Lung (tissue), 12 donors: ENCODE results near the gene GIPC2. TPM values are rescaled to one million over a fixed set of nuclear protein-coding genes. Genes with fewer than 3 reads are reported as not detected.

ENCODE experiments used
- ATAC-seq: fragments of 200-7000 bp; cut with Tn5 transposase; one replicate; pipeline ENCODE4 v1.9.1; 2020; ENCODE audit warnings: moderate number of reproducible peaks; ENCODE audit not compliant: insufficient read depth, low FRiP score
- DNase-seq, 3 donors: peaks; one replicate each; pipeline ENCODE4 v3.0.0-alpha.2; 2013 to 2017
- H3K27ac ChIP-seq, 2 donors: one replicate each; pipeline ENCODE4 v1.5.1; 2013; ENCODE audit warnings: mild to moderate bottlenecking in 2 of 2, moderate library complexity in 2 of 2, control low read depth in 1 of 2, inconsistent platforms in 1 of 2, low read depth in 1 of 2, low read length in 1 of 2
- H3K27me3 ChIP-seq, 3 donors: one replicate each; pipeline ENCODE4 v1.5.1; 2013; ENCODE audit warnings: low read length in 2 of 3; ENCODE audit not compliant: control insufficient read depth in 3 of 3, insufficient read depth in 3 of 3
- H3K36me3 ChIP-seq, 4 donors: one replicate each; pipeline ENCODE4 v1.5.1; 2013; ENCODE audit warnings: low read length in 4 of 4, mild to moderate bottlenecking in 1 of 4, moderate library complexity in 1 of 4; ENCODE audit not compliant: control insufficient read depth in 4 of 4, insufficient read depth in 4 of 4
- H3K4me1 ChIP-seq, 5 donors: one replicate each; pipeline ENCODE4 v1.5.1; 2013; ENCODE audit warnings: low read length in 5 of 5, mild to moderate bottlenecking in 2 of 5, moderate library complexity in 1 of 5; ENCODE audit not compliant: control insufficient read depth in 5 of 5, insufficient read depth in 5 of 5
- H3K4me3 ChIP-seq: one replicate; pipeline ENCODE4 v1.5.1; 2013; ENCODE audit warnings: mild to moderate bottlenecking, control low read depth, moderate library complexity
- H3K9ac ChIP-seq, 2 donors: one replicate each; pipeline ENCODE4 v1.5.1; 2013; ENCODE audit warnings: low read length in 2 of 2, control low read depth in 1 of 2; ENCODE audit not compliant: insufficient read depth in 1 of 2
- H3K9me3 ChIP-seq, 4 donors: one replicate each; pipeline ENCODE4 v1.5.1; 2013; ENCODE audit warnings: low read length in 3 of 4, mild to moderate bottlenecking in 1 of 4, moderate library complexity in 1 of 4; ENCODE audit not compliant: control insufficient read depth in 4 of 4, insufficient read depth in 3 of 4
- CTCF ChIP-seq: IDR thresholded peaks from 2 replicates; pipeline ENCODE4 v1.5.1; 2012; ENCODE audit warnings: mild to moderate bottlenecking; ENCODE audit errors: control extremely low read depth, extremely low read depth
- WGBS, 2 donors: extraction: QIAGEN DNeasy Blood & Tissue Kit; methylation state at CpG; one replicate each; pipeline ENCODE4 v1.1.7; 2013; 5-methylcytosine and 5-hydroxymethylcytosine counted together
- polyA plus RNA-seq, 2 donors: library from polyadenylated mRNA; stranded (reverse); fragments of 200-250 nt; gene quantifications; one replicate each; pipeline ENCODE4 v1.2.1, GENCODE V29; 2013
- total RNA-seq, 2 donors: library from RNA; depleted of rRNA in 1 of 2; stranded (reverse); fragments of >200 nt in 1 of 2; gene quantifications; one replicate each; pipeline ENCODE4 v1.2.1, GENCODE V29; 2014 to 2021
- donor health status: control.
- donor health status: control.
- donor health status: Bipolar disorder and iron deficiency.
- donor health status: healthy.
- donor health status: DM: yes; HTN: yes; CAD: no.

Gene GIPC2
- total and polyA plus RNA-seq, 4 donors = 0.94 to 2.5 (median 1.8) TPM

GRCh38 chr1:78032996-78033796, 12.6 kb upstream of the GIPC2 start:
- ATAC-seq (no peak), DNase-seq (peak in 2 of 3 donors; percentile 53 to 65)
- Histone ChIP-seq H3K9ac (no peak overlapping the region), H3K36me3 (no peaks in the 10 kb centered on the region), H3K4me1 (peaks cover 0 to 3% (median 0%) of the 10 kb centered on the region in 5 donors), H3K9me3 (no peaks in the 10 kb centered on the region), H3K4me3 (no peak overlapping the region), H3K27me3 (no peaks in the 10 kb centered on the region), H3K27ac (no peak overlapping the region)
- WGBS, 2 donors = 61 to 76% methylated on average over 4 of the region's 4 CpGs
- no peak for TF ChIP-seq CTCF

- H3K9ac ChIP-seq = no peak overlapping the region
- H3K4me3 ChIP-seq = no peak overlapping the region
- H3K36me3 ChIP-seq = no peaks in the 10 kb centered on the region
- ATAC-seq (no peak), DNase-seq (no peak)
- no peak overlapping the region for H3K27ac ChIP-seq
- peaks cover 0 to 3% (median 0%) of the 10 kb centered on the region in 5 donors for H3K4me1 ChIP-seq
- H3K27me3 ChIP-seq = no peaks in the 10 kb centered on the region
- H3K9me3 ChIP-seq = no peaks in the 10 kb centered on the region
- TF ChIP-seq CTCF = no peak
- 78 to 84% methylated on average over 3 of the region's 3 CpGs for whole genome bisulfite sequencing, 2 donors
These were observed 12.0 kb upstream of the GIPC2 start for GRCh38 chr1:78033797-78034172.

DNA sequence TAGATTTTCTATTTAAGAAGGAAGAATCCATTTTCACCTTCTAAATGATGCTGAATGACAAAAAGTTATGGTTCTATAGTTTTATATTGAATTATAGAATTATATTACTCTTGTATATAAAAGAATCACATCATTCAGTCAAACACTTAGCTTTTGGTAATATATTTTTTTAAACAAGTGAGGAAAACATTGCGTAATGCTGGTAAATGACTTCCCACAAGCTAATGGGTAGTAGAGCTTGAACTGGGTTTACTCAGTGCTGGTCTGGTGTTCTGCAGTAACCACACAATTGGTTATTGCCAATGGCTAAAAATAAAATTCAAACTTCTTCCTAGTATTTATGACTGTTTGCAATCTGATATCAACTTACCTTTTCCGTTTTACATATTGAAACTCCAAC, 10.6 kb upstream of the GIPC2 start:
- 92 to 97% methylated on average over 2 of the region's 2 CpGs for WGBS, 2 donors
- no peak overlapping the region for H3K4me3 ChIP-seq
- TF ChIP-seq CTCF = no peak
- H3K4me1 ChIP-seq = peaks cover 0 to 3% (median 0%) of the 10 kb centered on the region in 5 donors
- no peaks in the 10 kb centered on the region for H3K36me3 ChIP-seq
- H3K9ac ChIP-seq = no peak overlapping the region
- no peaks in the 10 kb centered on the region for H3K27me3 ChIP-seq
- DNase-seq = no peak
- no peak for ATAC-seq
- H3K27ac ChIP-seq = no peak overlapping the region
- no peaks in the 10 kb centered on the region for H3K9me3 ChIP-seq
